Esophagus squamous epithelium (tissue), 4 donors: ENCODE measurements around the gene CDYL.

Experiments used
- CTCF ChIP-seq, 6 experiments: fragments of 450-650 bp in 4 of 6; fragments of 200-600 bp in 2 of 6; sonication (generic) in 2 of 6; IDR thresholded peaks; one replicate each; pipeline ENCODE4 v1.5.1; 2016 to 2019; ENCODE audit warnings: antibody characterized with exemption in 6 of 6, mild to moderate bottlenecking in 4 of 6, moderate library complexity in 4 of 6
- POLR2A ChIP-seq, 4 donors: fragments of 450-650 bp; IDR thresholded peaks; one replicate each; pipeline ENCODE4 v1.6.1; 2017; ENCODE audit warnings: antibody characterized with exemption in 4 of 4, mild to moderate bottlenecking in 4 of 4, moderate library complexity in 3 of 4

- TF ChIP-seq POLR2A (IDR thresholded peaks at IDR 0.05) (no peak), CTCF (IDR thresholded peaks at IDR 0.05) (no peak)
Measured at GRCh38 chr6:4728926-4729325, 47.3 kb upstream of the CDYL start.
